LNCaP clone FGC (cell line): ENCODE results near the gene C22orf23.

ENCODE experiments used
- DNase-seq: peaks from one replicate; pipeline ENCODE4 v3.0.0-alpha.2; 2011; ENCODE audit warnings: low read depth
- H3K4me3 ChIP-seq: 2 replicates; pipeline ENCODE4 v1.5.1; 2011; ENCODE audit warnings: mild to moderate bottlenecking, low read depth, low read length, control low read depth
- TF ChIP-seq, protein P1 (sequence below): IDR thresholded peaks from 2 replicates; pipeline ENCODE4 v1.5.1; 2012; ENCODE audit warnings: mild to moderate bottlenecking; ENCODE audit not compliant: control insufficient read depth, insufficient read depth; ENCODE audit errors: extremely low read depth

Gene C22orf23

DNA sequence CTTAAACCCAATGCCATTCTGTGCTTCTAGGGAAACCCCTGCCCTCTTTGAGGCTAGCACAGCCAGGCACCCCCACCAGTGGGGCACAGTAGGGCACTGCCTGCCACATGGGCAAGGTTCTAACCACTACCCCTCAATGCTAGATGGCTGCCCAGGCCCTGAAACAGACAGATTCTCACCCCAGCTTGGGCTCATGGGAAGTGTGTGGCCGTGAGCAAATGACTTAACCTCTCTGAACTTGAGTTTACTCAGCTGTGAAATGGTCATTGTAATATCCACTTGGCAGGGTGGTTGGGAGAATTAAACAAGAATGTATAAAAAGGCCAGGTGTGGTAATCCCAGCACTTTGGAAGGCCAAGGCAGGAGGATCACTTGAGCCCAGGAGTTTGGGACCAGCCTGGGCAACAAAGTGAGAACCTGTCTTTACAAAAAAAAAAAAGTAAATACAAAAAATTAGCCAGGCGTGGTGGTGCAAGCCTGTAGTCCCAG, 22.4 kb downstream of the C22orf23 start:
- H3K4me3 ChIP-seq, result no peak overlapping the region
- TF ChIP-seq, protein P1, sequence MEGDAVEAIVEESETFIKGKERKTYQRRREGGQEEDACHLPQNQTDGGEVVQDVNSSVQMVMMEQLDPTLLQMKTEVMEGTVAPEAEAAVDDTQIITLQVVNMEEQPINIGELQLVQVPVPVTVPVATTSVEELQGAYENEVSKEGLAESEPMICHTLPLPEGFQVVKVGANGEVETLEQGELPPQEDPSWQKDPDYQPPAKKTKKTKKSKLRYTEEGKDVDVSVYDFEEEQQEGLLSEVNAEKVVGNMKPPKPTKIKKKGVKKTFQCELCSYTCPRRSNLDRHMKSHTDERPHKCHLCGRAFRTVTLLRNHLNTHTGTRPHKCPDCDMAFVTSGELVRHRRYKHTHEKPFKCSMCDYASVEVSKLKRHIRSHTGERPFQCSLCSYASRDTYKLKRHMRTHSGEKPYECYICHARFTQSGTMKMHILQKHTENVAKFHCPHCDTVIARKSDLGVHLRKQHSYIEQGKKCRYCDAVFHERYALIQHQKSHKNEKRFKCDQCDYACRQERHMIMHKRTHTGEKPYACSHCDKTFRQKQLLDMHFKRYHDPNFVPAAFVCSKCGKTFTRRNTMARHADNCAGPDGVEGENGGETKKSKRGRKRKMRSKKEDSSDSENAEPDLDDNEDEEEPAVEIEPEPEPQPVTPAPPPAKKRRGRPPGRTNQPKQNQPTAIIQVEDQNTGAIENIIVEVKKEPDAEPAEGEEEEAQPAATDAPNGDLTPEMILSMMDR, result no peak
- no peak for DNase-seq

DNA sequence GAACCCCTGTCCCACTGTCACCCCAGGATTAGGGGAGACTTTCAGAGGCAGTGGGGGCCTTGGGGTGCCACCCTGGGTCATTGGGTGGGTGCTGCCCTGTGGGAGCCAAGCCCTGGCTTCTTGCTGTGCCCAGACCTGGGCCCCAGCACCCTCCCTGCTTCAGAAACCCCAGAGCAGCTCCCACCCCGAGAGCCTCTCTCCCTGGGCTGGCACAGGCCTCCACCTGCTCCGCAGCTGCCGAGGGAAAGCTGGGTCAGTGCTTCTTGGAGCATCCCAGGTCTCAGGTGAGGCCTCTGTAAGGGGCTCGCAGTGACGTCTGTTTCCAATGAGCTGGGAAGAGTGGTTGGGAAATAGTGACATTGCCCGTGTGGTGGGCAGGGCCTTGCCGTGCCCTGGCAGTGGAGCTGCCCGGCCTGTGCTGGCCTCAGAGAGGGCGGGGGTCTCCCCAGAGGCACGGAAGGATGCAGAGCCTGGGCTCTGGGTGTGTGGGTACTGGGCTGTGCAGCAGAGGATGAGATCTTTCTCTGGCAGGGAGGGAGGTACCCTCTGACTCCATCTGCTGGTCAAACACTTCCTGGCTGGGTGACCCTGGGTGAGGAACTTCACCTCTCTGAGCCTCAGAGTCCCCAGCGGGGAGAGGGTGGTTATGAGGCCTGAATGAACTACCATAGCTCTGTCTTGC, 23.0 kb downstream of the C22orf23 start:
- no peak for DNase-seq
- TF ChIP-seq, protein P1, result peak; percentile 54
- no peak overlapping the region for H3K4me3 ChIP-seq

DNA sequence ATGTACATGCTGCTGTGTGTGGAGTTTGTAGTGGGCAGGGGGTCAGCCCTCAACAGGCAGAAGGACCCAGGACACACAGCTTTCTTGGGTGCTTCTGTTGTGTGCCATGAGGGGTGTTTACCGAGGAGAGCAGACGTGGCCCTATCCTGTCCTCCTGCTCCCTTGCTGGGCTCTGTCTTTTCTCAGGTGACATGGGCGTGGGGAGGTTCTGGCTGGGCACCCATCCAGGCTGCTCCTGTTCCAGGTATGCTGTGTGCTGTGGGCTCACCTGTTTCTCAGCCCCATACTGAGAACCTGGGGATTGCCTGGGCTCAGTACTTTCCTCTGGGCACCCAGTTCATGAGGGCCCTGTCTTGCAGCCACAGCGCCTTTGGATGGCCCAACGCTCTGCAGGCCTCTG, 24.0 kb downstream of the C22orf23 start:
- TF ChIP-seq, protein P1, result no peak
- DNase-seq, result no peak
- no peak overlapping the region for H3K4me3 ChIP-seq

DNA sequence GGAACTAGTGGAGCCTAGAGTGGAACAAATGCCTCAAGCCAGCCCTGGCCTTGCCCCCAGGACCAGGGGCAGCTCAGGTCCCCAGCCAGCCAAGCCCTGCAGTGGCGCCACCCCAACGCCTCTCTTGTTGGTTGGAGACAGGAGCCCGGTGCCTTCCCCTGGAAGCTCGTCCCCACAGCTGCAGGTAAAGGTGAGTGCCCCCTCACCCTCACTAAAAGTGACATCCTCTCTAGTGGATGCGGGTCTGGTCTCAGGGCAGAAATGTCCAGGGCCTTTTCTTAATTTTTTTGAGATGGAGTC, 25.8 kb downstream of the C22orf23 start:
- H3K4me3 ChIP-seq, result no peak overlapping the region
- TF ChIP-seq, protein P1, result no peak

DNA sequence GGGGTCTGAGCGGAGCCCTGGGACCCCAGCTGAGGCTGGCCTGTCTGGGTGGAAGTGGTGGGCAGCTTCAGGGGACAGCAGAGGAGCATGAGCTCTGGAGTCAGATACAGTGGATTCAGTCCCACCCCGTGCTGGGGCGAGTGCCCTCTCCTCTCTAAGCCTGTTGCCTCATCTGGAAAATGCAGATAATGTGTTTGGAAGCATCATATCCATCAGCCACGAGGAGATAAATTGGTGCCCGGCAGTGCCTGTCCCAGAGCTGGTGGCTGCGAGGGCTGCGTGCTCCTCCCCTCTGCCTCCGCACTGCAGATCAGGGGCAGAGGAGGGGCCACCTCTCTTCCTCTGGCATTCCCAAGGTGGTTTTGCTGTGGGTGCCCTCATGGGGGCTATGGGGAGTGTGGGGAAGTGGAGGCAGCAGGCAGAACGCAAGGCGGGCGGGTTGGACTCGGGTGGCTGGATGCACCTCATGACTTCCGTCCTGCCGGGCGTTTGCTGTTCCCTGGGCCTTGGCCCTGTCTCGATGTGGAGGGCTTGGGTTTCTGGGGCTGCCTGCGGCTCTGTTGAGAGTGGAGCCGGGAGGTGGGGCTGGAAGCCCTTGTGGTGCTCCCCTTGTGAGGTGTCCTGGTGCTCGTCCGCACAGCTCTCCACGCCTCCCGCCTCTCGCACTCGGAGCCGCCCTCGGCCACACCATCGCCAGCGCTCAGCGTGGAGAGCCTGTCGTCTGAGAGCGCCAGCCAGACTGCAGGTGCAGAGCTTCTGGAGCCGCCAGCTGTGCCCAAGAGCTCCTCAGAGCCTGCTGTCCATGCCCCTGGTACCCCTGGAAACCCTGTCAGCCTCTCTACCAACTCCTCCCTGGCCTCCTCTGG, 26.4 kb downstream of the C22orf23 start:
- no peak overlapping the region for H3K4me3 ChIP-seq
- TF ChIP-seq, protein P1, result no peak
- DNase-seq, result no peak

More for the DNA sequence above, 25.8 kb downstream of the C22orf23 start:
- DNase-seq, result no peak

GRCh38 chr22:37926358-37926757, 27.0 kb downstream of the C22orf23 start:
- DNase-seq, result no peak
- TF ChIP-seq, protein P1, result no peak
- no peak overlapping the region for H3K4me3 ChIP-seq
